K562 (cell line): ENCODE measurements around the gene CCNC. TPM values are rescaled to one million over a fixed set of nuclear protein-coding genes. Genes with fewer than 3 reads are reported as not detected.

Source experiments
- EZH2 ChIP-seq: IDR thresholded peaks from 2 replicates; pipeline ENCODE4 v1.6.1; 2012; ENCODE audit warnings: low read depth, mild to moderate bottlenecking, inconsistent platforms, low read length, borderline replicate concordance
- FOXK2 ChIP-seq, 2 experiments: fragments of 450-650 bp; IDR thresholded peaks in 1 of 2; conservative IDR thresholded peaks in 1 of 2; 2 replicates each; pipeline ENCODE4 v1.6.1; 2016; ENCODE audit warnings: low read depth in 2 of 2, mild to moderate bottlenecking in 1 of 2
- GABPB2 ChIP-seq: fragments of 250-450 bp; sonication (Bioruptor Pico); conservative IDR thresholded peaks from 2 replicates; pipeline ENCODE4 v1.5.1; 2021; ENCODE audit warnings: mild to moderate bottlenecking
- NCOA6 ChIP-seq: fragments of 450-650 bp; IDR thresholded peaks from 2 replicates; pipeline ENCODE4 v1.6.1; 2017; ENCODE audit warnings: mild to moderate bottlenecking
- PHF21A ChIP-seq: fragments of 450-650 bp; IDR thresholded peaks from 2 replicates; pipeline ENCODE4 v1.6.1; 2017; ENCODE audit warnings: low read depth, borderline replicate concordance
- RBM17 ChIP-seq: fragments of 200-400 bp; formaldehyde crosslinking; IDR thresholded peaks from 2 replicates; pipeline ENCODE4 v1.6.1; 2017; ENCODE audit warnings: low read depth, mild to moderate bottlenecking, low read length, borderline replicate concordance
- SNRNP70 ChIP-seq: fragments of 200-400 bp; formaldehyde crosslinking; optimal IDR thresholded peaks from 2 replicates; pipeline ENCODE3; 2017; ENCODE audit warnings: low read depth, low read length
- TBL1XR1 ChIP-seq, 2 experiments: IDR thresholded peaks; 2 replicates each; pipeline ENCODE4 v1.6.1; 2012; ENCODE audit warnings: improper control_type of control experiment in 2 of 2, low read length in 2 of 2, mild to moderate bottlenecking in 1 of 2
- ZNF436 ChIP-seq: fragments of 250-450, 450-650 bp; sonication (Bioruptor Pico); formaldehyde crosslinking; IDR thresholded peaks from 2 replicates; pipeline ENCODE4 v1.7.0; 2020; ENCODE audit warnings: mild to moderate bottlenecking
- ZNF778 ChIP-seq: fragments of 450-650 bp; formaldehyde crosslinking; IDR thresholded peaks from 2 replicates; pipeline ENCODE4 v1.4.0; 2020; ENCODE audit warnings: mild to moderate bottlenecking, moderate library complexity
- ZSCAN29 ChIP-seq: fragments of 450-650 bp; IDR thresholded peaks from 2 replicates; pipeline ENCODE4 v1.6.1; 2017
- polyA plus RNA-seq, 8 experiments: library from polyadenylated mRNA; depleted of rRNA in 4 of 8; stranded (reverse) in 5 of 8; unstranded in 3 of 8; fragments of >200 nt; fragmentation: Nextera tagmentation in 2 of 8; fragmentation: Illumina TruSeq in 1 of 8; extraction: Ambion mirVana in 2 of 8; extraction: Trizol in 1 of 8; gene quantifications; 2 replicates each; pipeline versions ENCODE4 v1.2.1 to v1.2.3, GENCODE V29; 2011 to 2014; ENCODE audit warnings: inconsistent platforms in 1 of 8, missing spikeins in 1 of 8
- total RNA-seq, 7 experiments: library from RNA; depleted of rRNA in 6 of 7; stranded (reverse); fragments of >200 nt in 6 of 7; fragmentation: Illumina TruSeq in 2 of 7; extraction: Trizol in 2 of 7; gene quantifications; 2 replicates each; pipeline versions ENCODE4 v1.2.1 to v1.2.3, GENCODE V29; 2011 to 2021; ENCODE audit warnings: low replicate concordance in 1 of 7
- TF ChIP-seq, protein P1 (sequence below): fragments of 450-650 bp; formaldehyde crosslinking; conservative IDR thresholded peaks from 2 replicates; pipeline ENCODE4 v1.4.0; 2022; ENCODE audit warnings: mild to moderate bottlenecking, missing genetic modification characterization
- TF ChIP-seq, protein P2 (sequence below): sonication (generic); formaldehyde crosslinking; IDR thresholded peaks from 2 replicates; pipeline ENCODE4 v1.8.0; 2023; ENCODE audit warnings: mild to moderate bottlenecking, missing genetic modification reagents
- TF ChIP-seq, protein P3 (sequence below): fragments of 450-650 bp; formaldehyde crosslinking; IDR thresholded peaks from 2 replicates; pipeline ENCODE4 v1.4.0; 2020; ENCODE audit warnings: mild to moderate bottlenecking, moderate library complexity
- TF ChIP-seq, protein P4 (sequence below): IDR thresholded peaks from 2 replicates; pipeline ENCODE4 v1.6.1; 2016; ENCODE audit warnings: missing genetic modification characterization, missing compliant biosample characterization
- TF ChIP-seq, protein P5 (sequence below): fragments of 450-650 bp; IDR thresholded peaks from 2 replicates; pipeline ENCODE4 v1.6.1; 2017; ENCODE audit warnings: antibody characterized with exemption, mild to moderate bottlenecking
- TF ChIP-seq, protein P6 (sequence below): fragments of 250-450 bp; sonication (Bioruptor Pico); IDR thresholded peaks from 2 replicates; pipeline ENCODE4 v1.8.0; 2022; ENCODE audit warnings: moderate library complexity, mild to moderate bottlenecking, inconsistent platforms

CCNC gene
- total and polyA plus RNA-seq, 9 of the 15 experiments (the other 6 are each of a cell fraction or from before 2014, with no cell fraction given): 68.7 to 177 (median 99.6) TPM

DNA sequence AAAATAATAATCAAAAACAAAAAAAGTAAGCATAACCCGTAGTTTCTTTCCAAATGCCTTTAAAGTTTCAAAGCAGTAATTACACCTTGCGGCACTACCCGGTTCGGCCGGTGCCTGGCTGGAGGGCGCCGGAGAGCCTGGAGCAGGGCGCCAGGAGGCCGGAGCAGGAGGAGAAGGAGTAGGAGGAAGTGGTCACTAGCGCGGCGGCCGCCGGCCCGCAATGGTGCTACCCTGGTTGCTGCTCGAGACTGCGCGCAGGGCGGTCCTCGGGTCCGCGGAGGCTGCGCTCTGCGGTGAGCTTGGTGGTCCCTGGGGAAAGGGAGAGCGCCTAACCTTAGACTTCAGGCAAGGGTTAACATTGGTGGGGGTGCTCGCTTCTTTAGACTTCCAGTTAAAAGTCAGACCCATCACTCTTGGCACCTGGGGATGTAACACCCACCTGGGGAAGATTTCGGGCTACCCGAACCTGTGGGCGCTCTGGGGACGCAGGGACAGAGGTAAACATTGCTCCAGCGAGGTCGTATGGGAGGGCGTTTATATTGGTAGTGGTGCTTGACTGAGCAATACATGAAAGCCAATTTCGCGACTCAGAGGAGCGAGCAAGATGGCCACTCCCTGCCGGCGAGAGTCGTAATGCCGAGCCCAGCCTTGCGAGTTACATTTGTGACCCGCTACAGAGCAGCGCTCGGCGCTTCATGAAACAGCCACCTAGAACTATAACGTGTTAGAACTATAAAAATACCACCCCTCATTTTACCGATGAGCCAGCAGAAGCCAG, 47.4 kb downstream of the CCNC start (continued):
- TF ChIP-seq, protein P1, sequence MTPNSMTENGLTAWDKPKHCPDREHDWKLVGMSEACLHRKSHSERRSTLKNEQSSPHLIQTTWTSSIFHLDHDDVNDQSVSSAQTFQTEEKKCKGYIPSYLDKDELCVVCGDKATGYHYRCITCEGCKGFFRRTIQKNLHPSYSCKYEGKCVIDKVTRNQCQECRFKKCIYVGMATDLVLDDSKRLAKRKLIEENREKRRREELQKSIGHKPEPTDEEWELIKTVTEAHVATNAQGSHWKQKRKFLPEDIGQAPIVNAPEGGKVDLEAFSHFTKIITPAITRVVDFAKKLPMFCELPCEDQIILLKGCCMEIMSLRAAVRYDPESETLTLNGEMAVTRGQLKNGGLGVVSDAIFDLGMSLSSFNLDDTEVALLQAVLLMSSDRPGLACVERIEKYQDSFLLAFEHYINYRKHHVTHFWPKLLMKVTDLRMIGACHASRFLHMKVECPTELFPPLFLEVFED: no peak
- TF ChIP-seq PHF21A: peak; percentile 44; the same call in 1 of the 2 replicates
- TF ChIP-seq, protein P2, sequence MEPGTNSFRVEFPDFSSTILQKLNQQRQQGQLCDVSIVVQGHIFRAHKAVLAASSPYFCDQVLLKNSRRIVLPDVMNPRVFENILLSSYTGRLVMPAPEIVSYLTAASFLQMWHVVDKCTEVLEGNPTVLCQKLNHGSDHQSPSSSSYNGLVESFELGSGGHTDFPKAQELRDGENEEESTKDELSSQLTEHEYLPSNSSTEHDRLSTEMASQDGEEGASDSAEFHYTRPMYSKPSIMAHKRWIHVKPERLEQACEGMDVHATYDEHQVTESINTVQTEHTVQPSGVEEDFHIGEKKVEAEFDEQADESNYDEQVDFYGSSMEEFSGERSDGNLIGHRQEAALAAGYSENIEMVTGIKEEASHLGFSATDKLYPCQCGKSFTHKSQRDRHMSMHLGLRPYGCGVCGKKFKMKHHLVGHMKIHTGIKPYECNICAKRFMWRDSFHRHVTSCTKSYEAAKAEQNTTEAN (CRISPR knock-in tag): no peak
- TF ChIP-seq, protein P3, sequence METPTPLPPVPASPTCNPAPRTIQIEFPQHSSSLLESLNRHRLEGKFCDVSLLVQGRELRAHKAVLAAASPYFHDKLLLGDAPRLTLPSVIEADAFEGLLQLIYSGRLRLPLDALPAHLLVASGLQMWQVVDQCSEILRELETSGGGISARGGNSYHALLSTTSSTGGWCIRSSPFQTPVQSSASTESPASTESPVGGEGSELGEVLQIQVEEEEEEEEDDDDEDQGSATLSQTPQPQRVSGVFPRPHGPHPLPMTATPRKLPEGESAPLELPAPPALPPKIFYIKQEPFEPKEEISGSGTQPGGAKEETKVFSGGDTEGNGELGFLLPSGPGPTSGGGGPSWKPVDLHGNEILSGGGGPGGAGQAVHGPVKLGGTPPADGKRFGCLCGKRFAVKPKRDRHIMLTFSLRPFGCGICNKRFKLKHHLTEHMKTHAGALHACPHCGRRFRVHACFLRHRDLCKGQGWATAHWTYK (CRISPR knock-in tag): peak; percentile 24; the same call in 1 of the 2 replicates
- no peak for TF ChIP-seq EZH2
- no peak for TF ChIP-seq FOXK2 (conservative IDR thresholded peaks at IDR 0.05 in 1 of 2, IDR thresholded peaks at IDR 0.05 in 1 of 2; ENCODE audit: low read depth in 2 of 2)
- peak in 1 of 2 experiments; percentile 41; a peak in 1 of 4 replicates for TF ChIP-seq TBL1XR1 (IDR thresholded peaks at IDR 0.05; ENCODE audit: low read length in 2 of 2)
- TF ChIP-seq, protein P4, sequence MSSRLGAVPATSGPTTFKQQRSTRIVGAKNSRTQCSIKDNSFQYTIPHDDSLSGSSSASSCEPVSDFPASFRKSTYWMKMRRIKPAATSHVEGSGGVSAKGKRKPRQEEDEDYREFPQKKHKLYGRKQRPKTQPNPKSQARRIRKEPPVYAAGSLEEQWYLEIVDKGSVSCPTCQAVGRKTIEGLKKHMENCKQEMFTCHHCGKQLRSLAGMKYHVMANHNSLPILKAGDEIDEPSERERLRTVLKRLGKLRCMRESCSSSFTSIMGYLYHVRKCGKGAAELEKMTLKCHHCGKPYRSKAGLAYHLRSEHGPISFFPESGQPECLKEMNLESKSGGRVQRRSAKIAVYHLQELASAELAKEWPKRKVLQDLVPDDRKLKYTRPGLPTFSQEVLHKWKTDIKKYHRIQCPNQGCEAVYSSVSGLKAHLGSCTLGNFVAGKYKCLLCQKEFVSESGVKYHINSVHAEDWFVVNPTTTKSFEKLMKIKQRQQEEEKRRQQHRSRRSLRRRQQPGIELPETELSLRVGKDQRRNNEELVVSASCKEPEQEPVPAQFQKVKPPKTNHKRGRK (tag): no peak
- no peak for TF ChIP-seq NCOA6
- no peak for TF ChIP-seq ZNF778
- TF ChIP-seq, protein P5, sequence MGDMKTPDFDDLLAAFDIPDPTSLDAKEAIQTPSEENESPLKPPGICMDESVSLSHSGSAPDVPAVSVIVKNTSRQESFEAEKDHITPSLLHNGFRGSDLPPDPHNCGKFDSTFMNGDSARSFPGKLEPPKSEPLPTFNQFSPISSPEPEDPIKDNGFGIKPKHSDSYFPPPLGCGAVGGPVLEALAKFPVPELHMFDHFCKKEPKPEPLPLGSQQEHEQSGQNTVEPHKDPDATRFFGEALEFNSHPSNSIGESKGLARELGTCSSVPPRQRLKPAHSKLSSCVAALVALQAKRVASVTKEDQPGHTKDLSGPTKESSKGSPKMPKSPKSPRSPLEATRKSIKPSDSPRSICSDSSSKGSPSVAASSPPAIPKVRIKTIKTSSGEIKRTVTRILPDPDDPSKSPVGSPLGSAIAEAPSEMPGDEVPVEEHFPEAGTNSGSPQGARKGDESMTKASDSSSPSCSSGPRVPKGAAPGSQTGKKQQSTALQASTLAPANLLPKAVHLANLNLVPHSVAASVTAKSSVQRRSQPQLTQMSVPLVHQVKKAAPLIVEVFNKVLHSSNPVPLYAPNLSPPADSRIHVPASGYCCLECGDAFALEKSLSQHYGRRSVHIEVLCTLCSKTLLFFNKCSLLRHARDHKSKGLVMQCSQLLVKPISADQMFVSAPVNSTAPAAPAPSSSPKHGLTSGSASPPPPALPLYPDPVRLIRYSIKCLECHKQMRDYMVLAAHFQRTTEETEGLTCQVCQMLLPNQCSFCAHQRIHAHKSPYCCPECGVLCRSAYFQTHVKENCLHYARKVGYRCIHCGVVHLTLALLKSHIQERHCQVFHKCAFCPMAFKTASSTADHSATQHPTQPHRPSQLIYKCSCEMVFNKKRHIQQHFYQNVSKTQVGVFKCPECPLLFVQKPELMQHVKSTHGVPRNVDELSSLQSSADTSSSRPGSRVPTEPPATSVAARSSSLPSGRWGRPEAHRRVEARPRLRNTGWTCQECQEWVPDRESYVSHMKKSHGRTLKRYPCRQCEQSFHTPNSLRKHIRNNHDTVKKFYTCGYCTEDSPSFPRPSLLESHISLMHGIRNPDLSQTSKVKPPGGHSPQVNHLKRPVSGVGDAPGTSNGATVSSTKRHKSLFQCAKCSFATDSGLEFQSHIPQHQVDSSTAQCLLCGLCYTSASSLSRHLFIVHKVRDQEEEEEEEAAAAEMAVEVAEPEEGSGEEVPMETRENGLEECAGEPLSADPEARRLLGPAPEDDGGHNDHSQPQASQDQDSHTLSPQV: no peak
- TF ChIP-seq ZNF436: no peak
- TF ChIP-seq GABPB2 (CRISPR knock-in tag): no peak
- no peak for TF ChIP-seq RBM17
- TF ChIP-seq SNRNP70: no peak
- TF ChIP-seq ZSCAN29: no peak
- TF ChIP-seq, protein P6, sequence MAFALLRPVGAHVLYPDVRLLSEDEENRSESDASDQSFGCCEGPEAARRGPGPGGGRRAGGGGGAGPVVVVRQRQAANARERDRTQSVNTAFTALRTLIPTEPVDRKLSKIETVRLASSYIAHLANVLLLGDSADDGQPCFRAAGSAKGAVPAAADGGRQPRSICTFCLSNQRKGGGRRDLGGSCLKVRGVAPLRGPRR (CRISPR knock-in tag): no peak
